ENCODE data around the gene KAT7. TPM values are rescaled to one million over a fixed set of nuclear protein-coding genes. Genes with fewer than 3 reads are reported as not detected.

Gene KAT7
- total RNA-seq, 2 experiments from 2014 or later: 79.8 to 80.2 TPM

DNA sequence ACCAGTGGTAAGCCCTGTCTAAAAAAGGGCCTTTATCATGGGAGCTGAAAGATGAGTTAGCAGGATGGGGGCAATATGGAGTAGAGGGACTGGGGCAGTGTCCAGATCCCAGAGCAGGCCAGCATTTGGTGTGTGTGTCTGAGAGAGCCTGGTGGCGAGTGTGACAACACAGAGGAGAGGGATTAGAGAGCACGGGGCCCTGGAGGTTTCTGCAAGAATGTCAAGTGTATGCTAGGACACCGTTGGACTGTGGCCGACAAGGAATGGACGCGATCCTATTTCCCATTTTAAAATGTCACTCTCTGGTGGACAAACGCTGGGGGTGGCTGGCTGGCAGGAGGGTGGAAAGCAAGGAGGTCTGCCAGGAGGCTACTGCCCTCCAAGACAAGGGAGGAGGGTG, 47.0 kb downstream of the KAT7 start:
- peaks cover 37% of the 10 kb centered on the region for H3K36me3 Mint-ChIP-seq (ENCODE audit: low read depth)
- no peaks in the 10 kb centered on the region for H3K4me1 Mint-ChIP-seq
- CTCF ChIA-PET: no interaction called here
- no peaks in the 10 kb centered on the region for H3K9me3 Mint-ChIP-seq
- H3K4me3 Mint-ChIP-seq: no peak overlapping the region
- H3K27me3 Mint-ChIP-seq: no peaks in the 10 kb centered on the region
- POLR2A ChIA-PET: no interaction called here
- DNase-seq: no peak
- H3K27ac Mint-ChIP-seq: no peak overlapping the region

- CTCF ChIA-PET: no interaction called here
- no peak for DNase-seq
- Mint-ChIP-seq H3K9me3 (no peaks in the 10 kb centered on the region), H3K27me3 (no peaks in the 10 kb centered on the region), H3K27ac (no peak overlapping the region), H3K4me1 (no peaks in the 10 kb centered on the region), H3K36me3 (ENCODE audit: low read depth) (peaks cover 37% of the 10 kb centered on the region), H3K4me3 (no peak overlapping the region)
- POLR2A ChIA-PET: no interaction called here
These were observed 47.9 kb downstream of the KAT7 start for GRCh38 chr17:49836111-49837030.

DNA sequence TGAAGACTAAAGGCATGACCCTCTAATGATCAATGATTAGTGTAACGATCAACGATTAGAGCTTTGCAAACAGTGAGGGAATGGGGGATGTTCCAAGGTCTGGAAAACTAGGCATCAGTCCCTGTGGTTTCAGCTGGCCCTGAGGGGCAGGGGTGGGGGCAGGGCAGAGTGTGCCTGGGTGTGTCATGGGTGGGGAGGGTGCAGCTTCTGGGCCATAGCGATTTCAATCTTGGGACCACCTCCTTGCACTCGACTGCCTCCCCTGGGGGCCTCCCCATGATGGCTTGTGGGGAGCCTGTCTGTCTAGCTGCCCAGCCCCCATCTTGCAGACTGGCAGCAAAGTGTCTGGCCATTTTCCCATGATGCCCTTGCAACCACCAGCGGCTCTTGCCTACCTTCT, 51.0 kb downstream of the KAT7 start:
- peaks cover 13% of the 10 kb centered on the region for H3K4me1 Mint-ChIP-seq
- ChIA-PET POLR2A (interaction anchor here (1.5 kb wide), 1 partner anchor 12 kb away, joined by 3 read pairs; no protein-coding TSS in a partner anchor), CTCF (no interaction called here)

DNA sequence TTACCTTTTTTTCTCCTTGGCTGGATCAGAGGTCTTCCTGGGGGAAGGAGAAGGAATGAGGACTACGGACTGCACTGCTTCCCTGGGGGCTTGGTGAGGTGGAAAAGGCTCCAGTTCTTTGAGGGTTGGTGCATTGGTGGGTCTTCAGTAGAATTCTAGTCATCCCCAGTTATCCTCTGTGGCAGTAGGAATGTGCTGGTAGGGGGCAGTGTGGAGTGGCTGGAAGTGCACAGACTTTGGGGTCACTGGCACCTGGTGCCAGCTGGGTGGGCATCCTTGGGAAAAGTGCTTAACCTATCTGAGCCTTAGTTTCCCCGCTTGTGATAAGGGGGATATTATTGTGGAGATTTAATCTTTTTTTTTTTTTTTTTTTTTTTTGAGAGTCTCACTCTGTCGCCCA, 53.1 kb downstream of the KAT7 start:
- Mint-ChIP-seq H3K4me3 (no peak overlapping the region), H3K36me3 (ENCODE audit: low read depth) (peaks cover 4% of the 10 kb centered on the region), H3K27me3 (no peaks in the 10 kb centered on the region), H3K27ac (no peak overlapping the region), H3K9me3 (no peaks in the 10 kb centered on the region), H3K4me1 (peaks cover 24% of the 10 kb centered on the region)
- POLR2A ChIA-PET: no interaction called here
- CTCF ChIA-PET: interaction anchor here (0.6 kb wide), 1 partner anchor 280 kb away, joined by 3 read pairs; no protein-coding TSS in a partner anchor
- DNase-seq: no peak

More for the DNA sequence above, 51.0 kb downstream of the KAT7 start:
- Mint-ChIP-seq H3K27ac (no peak overlapping the region), H3K27me3 (no peaks in the 10 kb centered on the region), H3K9me3 (no peaks in the 10 kb centered on the region), H3K36me3 (ENCODE audit: low read depth) (peaks cover 20% of the 10 kb centered on the region), H3K4me3 (no peak overlapping the region)
- no peak for DNase-seq

DNA sequence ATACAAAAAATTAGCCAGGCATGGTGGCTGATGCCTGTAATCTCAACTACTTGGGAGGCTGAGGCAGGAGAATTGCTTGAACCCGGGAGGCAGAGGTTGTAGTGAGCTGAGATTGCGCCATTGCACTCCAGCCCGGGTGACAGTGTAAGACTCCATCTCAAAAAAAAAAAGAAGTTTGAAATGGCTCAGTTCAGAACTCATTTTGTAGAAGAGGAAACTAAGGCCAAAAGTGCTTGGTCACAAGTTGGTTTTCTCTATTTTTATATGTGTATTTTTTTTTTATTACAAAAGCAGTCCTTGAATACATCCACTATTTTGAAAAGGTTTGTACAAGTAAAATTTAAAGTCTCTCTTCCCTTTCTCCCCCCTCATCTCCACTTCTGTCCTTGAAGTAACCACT, 53.9 kb downstream of the KAT7 start:
- ChIA-PET CTCF (interaction anchor here (0.6 kb wide), 1 partner anchor 281 kb away, joined by 3 read pairs; no protein-coding TSS in a partner anchor), POLR2A (no interaction called here)
- Mint-ChIP-seq H3K27me3 (no peaks in the 10 kb centered on the region), H3K9me3 (no peaks in the 10 kb centered on the region), H3K4me1 (peaks cover 24% of the 10 kb centered on the region), H3K27ac (no peak overlapping the region), H3K4me3 (no peak overlapping the region), H3K36me3 (ENCODE audit: low read depth) (peaks cover 2% of the 10 kb centered on the region)
- DNase-seq: no peak

DNA sequence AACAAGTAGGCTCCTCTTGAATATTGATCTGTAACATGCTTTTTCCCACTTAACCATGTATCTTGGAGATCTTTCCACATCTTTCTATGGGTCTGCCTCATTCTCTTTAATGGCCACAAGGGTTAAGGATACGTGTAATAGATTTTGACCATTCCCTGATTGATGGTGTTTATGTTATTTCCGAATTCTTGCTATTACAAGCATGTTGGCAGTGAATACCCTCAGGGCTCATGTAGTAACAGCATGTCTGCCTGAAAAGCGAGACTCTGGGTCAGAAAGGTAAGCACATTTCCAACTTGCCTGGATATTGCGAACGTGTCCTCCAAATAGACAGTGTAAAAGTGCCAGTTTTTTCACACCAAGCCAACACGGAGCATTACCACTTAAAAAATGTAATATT, 54.4 kb downstream of the KAT7 start:
- Mint-ChIP-seq H3K36me3 (ENCODE audit: low read depth) (peaks cover 2% of the 10 kb centered on the region), H3K27ac (no peak overlapping the region), H3K4me3 (no peak overlapping the region), H3K27me3 (no peaks in the 10 kb centered on the region), H3K9me3 (no peaks in the 10 kb centered on the region), H3K4me1 (peaks cover 24% of the 10 kb centered on the region)
- no peak for DNase-seq
- ChIA-PET CTCF (no interaction called here), POLR2A (no interaction called here)

GRCh38 chr17:49843774-49844350, 55.4 kb downstream of the KAT7 start:
- POLR2A ChIA-PET: interaction anchor here (1.1 to 1.5 kb wide), 2 partner anchors 13 to 125 kb away, joined by 3 to 5 read pairs; no protein-coding TSS in a partner anchor
- Mint-ChIP-seq H3K27ac (no peak overlapping the region), H3K4me1 (peaks cover 24% of the 10 kb centered on the region), H3K9me3 (no peaks in the 10 kb centered on the region), H3K27me3 (no peaks in the 10 kb centered on the region), H3K36me3 (ENCODE audit: low read depth) (peaks cover 2% of the 10 kb centered on the region), H3K4me3 (no peak overlapping the region)
- DNase-seq: peak; percentile 36
- CTCF ChIA-PET: interaction anchor here (0.8 to 1.3 kb wide), 2 partner anchors 135 to 154 kb away, joined by 3 read pairs; no protein-coding TSS in a partner anchor

GRCh38 chr17:49845321-49845720, 56.8 kb downstream of the KAT7 start:
- no peak for DNase-seq
- H3K4me1 Mint-ChIP-seq: peaks cover 24% of the 10 kb centered on the region
- ChIA-PET POLR2A (no interaction called here), CTCF (interaction anchor here (0.8 to 1.4 kb wide), 2 partner anchors 12 to 275 kb away, joined by 3 to 4 read pairs; no protein-coding TSS in a partner anchor)
- H3K27ac Mint-ChIP-seq: peak overlapping the region; percentile 3
- no peaks in the 10 kb centered on the region for H3K27me3 Mint-ChIP-seq
- H3K4me3 Mint-ChIP-seq: no peak overlapping the region
- peaks cover 2% of the 10 kb centered on the region for H3K36me3 Mint-ChIP-seq (ENCODE audit: low read depth)
- H3K9me3 Mint-ChIP-seq: no peaks in the 10 kb centered on the region

GRCh38 chr17:49846938-49847712, 58.6 kb downstream of the KAT7 start:
- Mint-ChIP-seq H3K36me3 (ENCODE audit: low read depth) (peaks cover 2% of the 10 kb centered on the region), H3K4me1 (peaks cover 37% of the 10 kb centered on the region), H3K27ac (no peak overlapping the region), H3K27me3 (peaks cover 2% of the 10 kb centered on the region), H3K9me3 (no peaks in the 10 kb centered on the region), H3K4me3 (no peak overlapping the region)
- CTCF ChIA-PET: interaction anchor here (0.5 kb wide), 1 partner anchor 159 kb away, joined by 3 read pairs; no protein-coding TSS in a partner anchor
- DNase-seq: no peak
- POLR2A ChIA-PET: no interaction called here

DNA sequence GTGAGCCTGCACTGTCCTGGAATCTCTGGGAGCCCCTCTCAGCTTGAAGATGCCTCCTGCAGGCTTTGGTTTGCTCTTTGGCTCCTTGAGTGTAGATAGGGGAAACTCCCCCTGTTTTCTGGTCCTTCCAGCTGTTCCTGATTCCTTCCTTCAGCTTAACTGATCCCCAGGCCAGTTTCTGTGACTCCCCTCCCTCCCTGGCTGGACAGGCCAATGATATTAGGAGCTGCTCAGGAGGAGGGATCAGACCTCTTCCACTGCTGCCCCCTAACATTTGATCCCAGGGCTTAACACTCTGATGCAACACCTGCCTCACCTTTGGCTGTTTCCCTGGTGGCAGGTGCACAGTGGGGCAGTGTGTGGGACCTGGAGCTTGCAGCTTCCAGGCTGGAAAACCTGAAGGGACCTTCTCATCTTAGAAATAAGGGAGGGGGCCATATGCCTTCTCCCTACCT, 59.6 kb downstream of the KAT7 start, which contains the start of gene TAC4:
Gene TAC4, minus strand, starts transcription at position 51 of the 455 bp plus-strand sequence. CDS start 52 bp downstream, outside the sequence.
- POLR2A ChIA-PET: no interaction called here
- no peak within 1 kb of the TSS for H3K27ac Mint-ChIP-seq

GRCh38 chr17:49848739-49849138, 60.3 kb downstream of the KAT7 start:
- H3K4me1 Mint-ChIP-seq: peaks cover 32% of the 10 kb centered on the region
- H3K36me3 Mint-ChIP-seq (ENCODE audit: low read depth): peaks cover 2% of the 10 kb centered on the region
- ChIA-PET POLR2A (no interaction called here), CTCF (no interaction called here)
- no peak overlapping the region for H3K27ac Mint-ChIP-seq
- DNase-seq: no peak
- peaks cover 3% of the 10 kb centered on the region for H3K27me3 Mint-ChIP-seq
- H3K9me3 Mint-ChIP-seq: no peaks in the 10 kb centered on the region
- no peak overlapping the region for H3K4me3 Mint-ChIP-seq

More for the DNA sequence above, 59.6 kb downstream of the KAT7 start, which contains the start of gene TAC4:
- H3K4me1 Mint-ChIP-seq: peaks cover 36% of the 10 kb centered on the region
- no peak within 1 kb of the TSS for H3K4me3 Mint-ChIP-seq
- peaks cover 2% of the 10 kb centered on the region for H3K36me3 Mint-ChIP-seq (ENCODE audit: low read depth)
- peaks cover 3% of the 10 kb centered on the region for H3K27me3 Mint-ChIP-seq
- no peak for DNase-seq
- no peaks in the 10 kb centered on the region for H3K9me3 Mint-ChIP-seq
- CTCF ChIA-PET: interaction anchor here (0.5 kb wide), 1 partner anchor 158 kb away, joined by 3 read pairs; no protein-coding TSS in a partner anchor

DNA sequence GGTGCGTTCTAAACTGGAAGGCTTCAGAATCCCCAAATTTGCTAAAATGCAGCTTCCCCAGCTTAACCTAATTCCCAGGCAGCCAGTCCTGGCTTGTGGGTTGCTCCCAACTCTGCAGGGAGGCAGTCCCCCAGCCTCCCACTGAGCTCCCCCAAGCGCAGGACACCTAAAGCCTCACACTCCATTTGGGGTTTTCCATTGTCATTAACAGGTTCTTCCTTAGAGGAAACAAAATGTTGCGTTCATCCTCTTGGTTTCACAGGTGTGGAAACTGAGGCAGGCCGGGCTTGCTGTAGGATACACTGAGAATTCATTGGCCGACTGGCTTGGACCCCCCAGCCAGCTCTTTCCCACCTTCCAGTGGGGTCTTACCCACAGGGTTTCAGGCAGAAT, 61.7 kb downstream of the KAT7 start:
- ChIA-PET POLR2A (interaction anchor here (0.6 to 1.4 kb wide), 3 partner anchors 33 to 143 kb away, joined by 3 read pairs; partner anchors contain the start of gene SLC35B1), CTCF (interaction anchor here (0.6 to 1.4 kb wide), 6 partner anchors 53 to 294 kb away, joined by 3 to 6 read pairs (median 3); partner anchors contain the start of gene SLC35B1)
- Mint-ChIP-seq H3K27me3 (peaks cover 8% of the 10 kb centered on the region), H3K27ac (no peak overlapping the region), H3K4me1 (peaks cover 21% of the 10 kb centered on the region), H3K9me3 (no peaks in the 10 kb centered on the region), H3K36me3 (ENCODE audit: low read depth) (no peaks in the 10 kb centered on the region), H3K4me3 (peak overlapping the region; percentile 88)
- no peak for DNase-seq
